Type B pancreatic cell (in vitro differentiated cells): ENCODE results near the gene TIMM22. TPM values are rescaled to one million over a fixed set of nuclear protein-coding genes. Genes with fewer than 3 reads are reported as not detected.
A peak's percentile ranks its signal among the peaks of the same experiment; 100 is the strongest.

Experiments
- DNase-seq: peaks from one replicate; pipeline ENCODE4 v3.0.0; 2021; ENCODE audit warnings: mixed read lengths; ENCODE audit not compliant: unreplicated experiment; ENCODE audit errors: extremely low spot score
- H3K27ac Mint-ChIP-seq: 2 replicates; pipeline ENCODE4 v1.8.0; 2021; ENCODE audit warnings: mild to moderate bottlenecking, mixed read lengths
- H3K27me3 Mint-ChIP-seq: 2 replicates; pipeline ENCODE4 v1.8.0; 2021; ENCODE audit warnings: mixed read lengths
- H3K36me3 Mint-ChIP-seq: 2 replicates; pipeline ENCODE4 v1.8.0; 2021; ENCODE audit warnings: mixed read lengths
- H3K4me1 Mint-ChIP-seq: one replicate; pipeline ENCODE4 v1.8.0; 2021; ENCODE audit warnings: mixed read lengths; ENCODE audit not compliant: unreplicated experiment
- H3K4me3 Mint-ChIP-seq: 2 replicates; pipeline ENCODE4 v1.8.0; 2021; ENCODE audit warnings: mild to moderate bottlenecking, mixed read lengths
- H3K9me3 Mint-ChIP-seq: 2 replicates; pipeline ENCODE4 v1.8.0; 2021; ENCODE audit warnings: mixed read lengths
- CTCF ChIP-seq: fragments of 200-600 bp; sonication (generic); conservative IDR thresholded peaks from 2 replicates; pipeline ENCODE4 v1.5.0; 2021; ENCODE audit warnings: antibody characterized with exemption, mild to moderate bottlenecking
- total RNA-seq: library from RNA; stranded (reverse); gene quantifications from 2 replicates; pipeline ENCODE4 v1.2.1, GENCODE V29; 2021; ENCODE audit warnings: low replicate concordance

TIMM22 gene
- total RNA-seq, 1 donor from 2014 or later = 20.1 TPM

DNA sequence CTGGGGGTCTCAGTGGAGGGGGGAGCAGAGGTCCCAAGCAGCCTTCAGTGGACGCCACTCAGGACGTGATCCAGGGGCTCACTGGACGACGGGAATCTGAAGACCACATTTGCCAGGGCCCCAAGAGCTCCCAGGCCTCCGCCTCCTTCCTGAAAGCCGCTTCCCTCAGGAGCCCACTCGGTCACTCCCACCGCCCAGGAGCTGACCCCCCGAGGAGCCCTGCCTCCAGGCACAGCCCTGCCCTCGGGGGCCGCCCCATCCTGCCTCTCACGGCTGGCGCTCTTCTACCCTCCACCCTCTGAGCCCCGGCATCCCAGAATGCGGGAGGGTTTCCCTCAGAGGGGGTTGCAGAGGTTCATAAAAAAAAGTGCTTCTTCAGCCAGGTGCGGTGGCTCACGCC lies 24.2 kb downstream of the TIMM22 start:
- Mint-ChIP-seq H3K4me1 (peaks cover 16% of the 10 kb centered on the region), H3K27ac (no peak overlapping the region), H3K36me3 (peaks cover 5% of the 10 kb centered on the region), H3K4me3 (no peak overlapping the region), H3K9me3 (no peaks in the 10 kb centered on the region), H3K27me3 (no peaks in the 10 kb centered on the region)
- DNase-seq = no peak
- no peak for TF ChIP-seq CTCF

DNA sequence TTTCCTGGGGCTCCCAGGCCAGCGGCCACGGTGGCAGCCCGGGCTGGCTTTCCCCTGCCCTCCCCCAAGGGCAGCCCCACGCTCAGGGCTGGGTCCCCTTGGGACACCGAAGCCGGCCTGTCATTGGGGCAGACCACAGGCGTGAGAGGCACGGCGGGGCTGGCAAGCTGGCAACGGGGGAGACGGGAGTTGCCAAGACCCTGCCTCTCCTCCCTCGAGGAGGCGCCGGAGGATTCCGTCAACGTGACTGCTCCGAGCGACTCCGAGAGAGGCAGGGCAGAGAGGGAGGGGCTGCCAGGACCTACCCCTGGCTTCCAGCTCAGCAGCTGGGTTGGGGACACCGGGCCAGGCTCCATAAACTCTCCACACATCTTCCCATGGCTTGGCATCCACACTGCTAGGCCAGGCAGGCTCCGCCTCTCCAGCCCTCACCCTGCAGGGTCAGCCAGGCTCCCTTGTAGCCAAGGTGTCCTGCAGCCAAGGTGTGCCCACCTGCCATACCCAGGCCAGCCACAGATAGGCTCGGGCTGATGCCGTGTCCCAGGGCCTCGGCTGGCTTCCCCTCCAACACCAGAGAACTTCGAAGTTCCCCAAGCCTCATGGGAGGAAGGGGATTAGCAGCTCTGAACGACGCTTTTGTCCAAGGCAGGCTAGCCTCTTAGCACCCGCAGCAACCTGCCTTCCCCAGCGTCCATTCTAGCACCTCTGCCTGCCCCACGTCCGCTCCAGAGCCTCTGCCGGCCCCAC lies 25.5 kb downstream of the TIMM22 start:
- peaks cover 16% of the 10 kb centered on the region for H3K4me1 Mint-ChIP-seq
- H3K27ac Mint-ChIP-seq = no peak overlapping the region

DNA sequence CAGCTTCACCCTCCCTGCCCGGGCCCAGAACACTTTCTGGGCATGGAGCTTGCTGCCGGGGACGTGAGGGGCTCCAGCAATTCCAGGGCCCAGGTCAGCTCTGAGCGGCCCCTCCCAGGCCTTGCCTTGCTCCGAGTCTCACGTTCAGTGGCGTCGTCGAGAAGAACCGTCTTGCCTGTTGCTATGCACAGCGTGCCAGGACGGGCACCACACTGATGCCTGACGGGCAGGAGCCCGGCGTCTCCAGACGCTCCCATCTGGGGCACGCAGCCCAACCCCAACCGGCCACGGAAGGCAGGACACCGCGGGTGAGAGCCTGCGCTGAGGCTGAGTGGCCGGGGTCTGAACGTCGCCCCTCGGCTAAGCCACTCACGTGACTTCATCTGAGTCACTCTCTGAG lies 27.1 kb downstream of the TIMM22 start:
- TF ChIP-seq CTCF = no peak
- Mint-ChIP-seq H3K27me3 (no peaks in the 10 kb centered on the region), H3K4me3 (no peak overlapping the region), H3K27ac (no peak overlapping the region), H3K36me3 (peaks cover 5% of the 10 kb centered on the region), H3K4me1 (peaks cover 15% of the 10 kb centered on the region), H3K9me3 (no peaks in the 10 kb centered on the region)
- no peak for DNase-seq

More for the DNA sequence above, 25.5 kb downstream of the TIMM22 start:
- Mint-ChIP-seq H3K4me3 (no peak overlapping the region), H3K9me3 (no peaks in the 10 kb centered on the region), H3K36me3 (peaks cover 5% of the 10 kb centered on the region), H3K27me3 (no peaks in the 10 kb centered on the region)
- no peak for TF ChIP-seq CTCF
- DNase-seq = no peak

DNA sequence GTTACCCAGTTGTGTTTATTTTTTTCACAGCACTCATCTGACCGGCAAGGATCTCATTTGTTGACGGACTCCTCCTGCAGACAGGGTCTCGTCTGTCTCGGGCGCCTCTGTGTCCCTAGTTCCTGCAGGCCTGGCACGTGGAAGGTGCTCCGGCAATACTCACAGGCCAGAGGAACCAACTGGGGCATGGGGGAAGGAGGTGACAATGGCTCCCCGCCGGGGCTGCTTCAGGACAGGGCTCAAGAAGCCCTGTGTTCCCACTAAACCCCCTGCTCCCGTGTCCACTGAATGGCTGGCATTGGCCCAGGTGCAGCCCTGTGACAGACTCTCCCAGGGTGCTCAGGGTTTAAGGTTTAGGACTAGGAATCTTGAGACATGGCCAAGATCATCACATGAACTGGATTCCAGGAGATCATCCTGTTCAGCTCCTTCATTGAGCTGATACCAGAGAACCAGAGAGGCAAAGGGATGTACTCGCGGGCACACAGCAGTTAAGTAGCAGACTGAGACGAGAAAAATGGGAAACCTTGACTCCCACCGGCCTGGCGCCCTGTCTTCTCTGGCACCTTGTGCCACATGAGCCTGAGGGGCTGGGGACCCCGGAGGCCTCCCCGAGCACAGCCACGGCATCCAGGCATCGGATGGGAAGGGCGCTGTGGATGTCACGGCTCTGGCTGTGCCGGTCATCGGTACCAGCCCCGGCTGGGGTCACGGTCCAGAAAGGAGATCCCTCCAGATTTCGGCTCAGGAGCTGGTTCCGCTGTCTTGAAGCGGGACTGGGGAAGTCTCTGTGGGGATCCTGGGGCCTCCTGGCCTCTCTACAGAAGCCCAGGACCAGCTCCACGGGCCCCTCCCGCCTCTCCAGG lies 29.0 kb downstream of the TIMM22 start:
- DNase-seq = no peak
- peaks cover 12% of the 10 kb centered on the region for H3K4me1 Mint-ChIP-seq
- peak overlapping the region; percentile 66 for H3K27ac Mint-ChIP-seq
- no peaks in the 10 kb centered on the region for H3K27me3 Mint-ChIP-seq
- TF ChIP-seq CTCF = no peak
- H3K4me3 Mint-ChIP-seq = peak overlapping the region; percentile 39
- no peaks in the 10 kb centered on the region for H3K9me3 Mint-ChIP-seq
- peaks cover 5% of the 10 kb centered on the region for H3K36me3 Mint-ChIP-seq

DNA sequence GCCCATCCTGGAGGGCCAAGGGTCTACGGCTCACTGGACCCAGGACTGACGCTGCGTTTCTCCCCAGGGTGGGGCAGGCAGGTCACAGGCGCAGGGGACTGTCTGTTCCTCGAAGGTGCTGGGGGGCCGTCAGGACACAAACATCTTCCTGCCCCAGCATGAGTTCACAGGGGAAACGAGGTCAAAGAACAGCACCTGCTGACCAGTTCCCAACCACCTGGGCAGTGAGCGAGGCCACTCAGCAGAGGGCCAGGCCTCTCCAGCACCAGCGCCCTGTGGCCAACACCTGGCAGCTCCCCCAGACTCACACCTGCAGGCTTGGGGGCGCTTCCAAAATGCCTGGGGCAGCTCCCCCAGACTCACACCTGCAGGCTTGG lies 29.7 kb downstream of the TIMM22 start:
- TF ChIP-seq CTCF = no peak
- DNase-seq = no peak
- Mint-ChIP-seq H3K27me3 (no peaks in the 10 kb centered on the region), H3K36me3 (peaks cover 5% of the 10 kb centered on the region), H3K4me3 (no peak overlapping the region), H3K4me1 (peaks cover 12% of the 10 kb centered on the region), H3K27ac (no peak overlapping the region), H3K9me3 (no peaks in the 10 kb centered on the region)
